K562 (cell line): Measurements from ENCODE around the gene PPM1G. TPM values are rescaled to one million over a fixed set of nuclear protein-coding genes. Genes with fewer than 3 reads are reported as not detected.

Experiments
- BRCA1 ChIP-seq, 2 experiments: fragments of 450-650 bp in 1 of 2; sonication (generic) in 1 of 2; formaldehyde crosslinking in 1 of 2; IDR thresholded peaks; 2 replicates each; pipeline versions ENCODE4 v1.5.0 to v1.6.1; 2017 to 2020; ENCODE audit warnings: mild to moderate bottlenecking in 1 of 2, missing genetic modification reagents in 1 of 2
- CREM ChIP-seq: IDR thresholded peaks from 2 replicates; pipeline ENCODE4 v1.6.1; 2014; ENCODE audit warnings: antibody characterized with exemption, low read depth
- ELF1 ChIP-seq: fragments of 200-800 bp; sonication (Bioruptor generic); IDR thresholded peaks from 2 replicates; pipeline ENCODE4 v1.6.1; 2016; ENCODE audit warnings: missing genetic modification characterization, missing compliant biosample characterization
- GTF3C2 ChIP-seq: IDR thresholded peaks from 3 replicates; pipeline ENCODE4 v1.6.1; 2011; ENCODE audit warnings: borderline replicate concordance, mild to moderate bottlenecking, moderate library complexity; ENCODE audit not compliant: insufficient read length; ENCODE audit errors: extremely low read depth
- JUND ChIP-seq, 2 experiments: IDR thresholded peaks; 2 replicates in 1 of 2; 3 replicates in 1 of 2; pipeline ENCODE4 v1.6.1; 2011; ENCODE audit warnings: borderline replicate concordance in 2 of 2, low read depth in 2 of 2, low read length in 2 of 2, improper control_type of control experiment in 1 of 2, missing biosample characterization in 1 of 2, missing genetic modification characterization in 1 of 2, missing genetic modification reagents in 1 of 2
- MTA1 ChIP-seq: fragments of 450-650 bp; IDR thresholded peaks from 2 replicates; pipeline ENCODE4 v1.6.1; 2017; ENCODE audit warnings: borderline replicate concordance
- RNF2 ChIP-seq: sonication (generic); IDR thresholded peaks from 2 replicates; pipeline ENCODE4 v1.6.1; 2016
- SMARCB1 ChIP-seq: IDR thresholded peaks from 2 replicates; pipeline ENCODE4 v1.6.1; 2011; ENCODE audit warnings: improper control_type of control experiment, low read depth; ENCODE audit not compliant: insufficient read length
- SOX6 ChIP-seq: fragments of 450-650 bp; IDR thresholded peaks from 2 replicates; pipeline ENCODE4 v1.6.1; 2014; ENCODE audit warnings: mild to moderate bottlenecking
- TSHZ1 ChIP-seq: fragments of 250-450 bp; sonication (Bioruptor Pico); IDR thresholded peaks from 2 replicates; pipeline ENCODE4 v1.4.0; 2020; ENCODE audit warnings: mild to moderate bottlenecking, moderate library complexity
- VEZF1 ChIP-seq: fragments of 200-800 bp; sonication (Bioruptor generic); IDR thresholded peaks from 2 replicates; pipeline ENCODE4 v1.6.1; 2017; ENCODE audit warnings: missing genetic modification characterization, missing compliant biosample characterization
- ZNF24 ChIP-seq: fragments of 450-650 bp; IDR thresholded peaks from 2 replicates; pipeline ENCODE4 v1.6.1; 2016
- polyA plus RNA-seq, 8 experiments: library from polyadenylated mRNA; depleted of rRNA in 4 of 8; stranded (reverse) in 5 of 8; unstranded in 3 of 8; fragments of >200 nt; fragmentation: Nextera tagmentation in 2 of 8; fragmentation: Illumina TruSeq in 1 of 8; extraction: Ambion mirVana in 2 of 8; extraction: Trizol in 1 of 8; gene quantifications; 2 replicates each; pipeline versions ENCODE4 v1.2.1 to v1.2.3, GENCODE V29; 2011 to 2014; ENCODE audit warnings: inconsistent platforms in 1 of 8, missing spikeins in 1 of 8
- total RNA-seq, 7 experiments: library from RNA; depleted of rRNA in 6 of 7; stranded (reverse); fragments of >200 nt in 6 of 7; fragmentation: Illumina TruSeq in 2 of 7; extraction: Trizol in 2 of 7; gene quantifications; 2 replicates each; pipeline versions ENCODE4 v1.2.1 to v1.2.3, GENCODE V29; 2011 to 2021; ENCODE audit warnings: low replicate concordance in 1 of 7

Gene PPM1G
- total and polyA plus RNA-seq, 9 of the 15 experiments (the other 6 are each of a cell fraction or from before 2014, with no cell fraction given): 61.7 to 230 (median 153) TPM

- 0 out of 2 replicates have a peak, but pooled peaks have one; percentile 31 for TF ChIP-seq VEZF1 (CRISPR knock-in tag)
- no peak for TF ChIP-seq TSHZ1 (CRISPR knock-in tag)
- TF ChIP-seq CREM: peak; percentile 75; the same call in 1 of the 2 replicates
- no peak for TF ChIP-seq BRCA1 (IDR thresholded peaks at IDR 0.05)
- no peak for TF ChIP-seq BRCA1 (CRISPR knock-in tag; IDR thresholded peaks at IDR 0.05)
- no peak for TF ChIP-seq SMARCB1
- 0 out of 2 replicates have a peak, but pooled peaks have one; percentile 15 for TF ChIP-seq SOX6
- TF ChIP-seq MTA1: peak; percentile 18; the same call in 1 of the 2 replicates
- peak; percentile 35; the same call in 1 of the 2 replicates for TF ChIP-seq RNF2
- TF ChIP-seq JUND (IDR thresholded peaks at IDR 0.05; ENCODE audit: borderline replicate concordance, low read depth, low read length): peak; percentile 80
- peak; percentile 70; the same call in 1 of the 3 replicates for TF ChIP-seq JUND (tag; IDR thresholded peaks at IDR 0.05; ENCODE audit: borderline replicate concordance, low read depth, low read length)
- TF ChIP-seq GTF3C2: no peak
- no peak for TF ChIP-seq ZNF24
- TF ChIP-seq ELF1 (tag): no peak
These were observed 32.0 kb upstream of the PPM1G start (continued) for GRCh38 chr2:27441226-27441926.
